ENCODE data around the gene TBC1D9.
"Not testable (repeated sequence)": the region's sequence is repeated elsewhere in the genome, so short reads cannot be mapped to it uniquely, and the experiment has no call there.

The TBC1D9 gene

DNA sequence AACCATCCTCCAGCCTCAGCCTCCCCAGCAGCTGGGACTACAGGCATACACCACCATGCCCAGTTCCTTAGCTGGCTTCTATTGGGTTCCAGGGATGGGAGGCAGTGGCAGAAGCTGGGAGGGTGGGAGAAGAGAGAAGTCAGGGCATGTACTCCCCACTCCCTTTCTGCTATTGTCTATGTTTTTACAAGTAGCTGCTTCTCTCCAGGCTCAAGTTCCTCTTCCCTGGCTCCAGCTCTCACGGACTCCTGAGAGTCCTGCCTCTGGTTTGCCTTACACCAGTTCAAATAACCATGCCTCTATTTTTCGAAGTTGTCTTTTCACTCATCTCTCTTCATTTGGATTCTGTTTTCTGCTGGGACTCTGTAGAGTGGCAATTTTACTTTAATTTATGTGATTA, 2.9 kb downstream of the TBC1D9 start:
- DNase-seq (ENCODE audit: low read depth) = no peak

DNA sequence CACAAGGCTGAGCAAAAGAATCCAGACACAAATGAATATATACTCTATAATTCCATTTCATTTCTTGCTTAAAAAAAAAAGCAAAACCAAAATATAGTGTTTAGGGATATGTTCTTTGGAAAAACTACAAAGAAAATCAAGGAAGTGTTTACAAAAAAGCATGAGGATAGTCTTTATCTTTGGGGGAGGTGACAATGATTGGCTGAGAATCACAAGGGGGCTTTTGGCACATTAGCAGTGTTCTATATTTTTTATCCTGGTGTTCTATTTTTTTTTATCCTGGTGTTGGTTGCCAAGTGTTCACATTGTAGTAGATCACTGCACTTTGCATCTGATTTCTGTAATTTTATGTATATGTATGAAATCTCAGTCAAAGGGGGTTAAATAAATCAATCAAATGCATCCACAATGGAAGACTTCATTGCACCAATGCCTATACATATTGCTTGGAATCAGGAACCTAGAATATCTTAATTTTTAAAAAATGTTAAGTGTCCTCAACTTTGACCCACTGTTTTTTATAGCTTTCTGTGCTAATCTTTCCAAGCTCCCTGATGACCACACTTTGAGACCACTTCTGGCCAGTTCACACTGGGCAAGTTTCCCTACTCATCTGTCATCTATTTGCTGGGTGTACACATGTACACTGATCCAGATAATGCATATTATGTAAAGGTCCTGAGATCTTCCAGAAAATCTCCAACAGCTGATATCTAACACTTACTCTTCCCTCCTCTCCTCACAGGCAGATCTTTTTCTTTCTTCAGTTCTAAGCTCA, 3.7 kb downstream of the TBC1D9 start:
- no peak for DNase-seq (ENCODE audit: low read depth)

DNA sequence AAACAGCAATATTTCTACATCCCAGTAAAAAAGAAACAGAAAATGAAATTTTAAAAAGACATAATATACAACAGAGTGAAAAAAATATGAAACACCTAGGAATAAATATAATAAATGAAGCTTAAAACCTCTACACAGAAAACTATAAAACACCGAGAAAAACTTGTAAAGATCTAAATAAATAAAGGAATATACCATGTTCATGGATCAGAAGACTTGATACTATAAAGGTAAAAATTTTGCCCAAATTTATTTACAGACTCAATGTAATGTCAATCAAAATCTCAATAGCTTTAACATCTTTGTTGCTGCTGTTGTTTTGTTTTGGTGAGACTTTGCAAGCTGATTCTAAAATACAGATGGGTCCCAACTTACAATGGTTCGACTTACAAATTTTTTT, 5.7 kb downstream of the TBC1D9 start:
- DNase-seq (ENCODE audit: low read depth) = no peak

DNA sequence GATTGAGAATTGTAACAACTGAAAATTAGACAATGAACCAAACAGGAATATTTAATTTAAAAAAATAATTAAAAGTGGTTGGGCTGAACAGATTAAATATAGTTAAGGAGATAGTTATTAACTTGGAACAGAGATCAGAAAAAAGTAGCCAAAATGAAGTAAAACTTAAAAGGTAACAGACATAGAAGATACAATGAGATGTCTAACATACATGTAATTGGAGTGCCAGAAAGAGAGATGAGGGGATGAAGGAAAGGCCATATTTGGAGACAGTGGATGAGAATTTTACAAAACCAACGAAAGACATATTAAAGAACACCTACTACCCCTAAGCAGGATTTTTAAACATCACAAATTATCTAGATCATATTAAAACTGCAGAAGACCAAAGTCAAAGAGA, 8.0 kb downstream of the TBC1D9 start:
- no peak for DNase-seq (ENCODE audit: low read depth)

DNA sequence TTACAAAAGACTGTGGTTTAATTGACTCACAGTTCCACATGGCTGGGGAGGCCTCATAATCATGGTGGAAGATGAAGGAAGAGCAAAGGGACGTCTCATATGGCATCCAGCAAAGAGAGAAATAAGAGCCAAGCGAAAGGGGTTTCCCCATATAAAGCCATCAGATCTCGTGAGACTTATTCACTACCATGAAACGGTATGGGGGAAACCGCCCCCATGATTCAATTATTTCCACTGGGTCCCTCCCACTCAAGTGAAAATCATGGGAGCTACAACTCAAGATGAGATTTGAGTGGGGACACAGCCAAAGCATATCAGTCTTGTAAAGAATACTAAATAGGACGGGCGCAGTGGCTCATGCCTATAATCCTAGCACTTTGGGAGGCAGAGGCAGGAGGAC, 9.6 kb downstream of the TBC1D9 start:
- not testable (repeated sequence) for DNase-seq (ENCODE audit: low read depth)

DNA sequence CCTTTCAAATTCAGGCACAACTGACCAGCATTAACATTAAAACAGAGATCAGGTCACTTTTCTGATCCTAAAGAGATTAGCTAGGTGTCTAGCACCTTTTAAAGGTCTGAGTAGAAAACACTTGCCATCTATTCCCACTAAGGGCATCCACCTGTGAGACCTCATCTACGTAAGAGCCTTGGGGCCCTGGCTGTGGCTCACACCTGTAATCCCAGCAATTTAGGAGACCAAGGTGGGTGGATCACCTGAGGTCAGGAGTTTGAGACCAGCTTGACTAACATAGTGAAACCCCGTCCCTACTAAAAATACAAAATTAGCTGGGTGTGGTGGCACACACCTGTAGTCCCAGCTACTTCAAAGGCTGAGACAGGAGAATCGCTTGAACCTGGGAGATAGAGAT, 11.8 kb downstream of the TBC1D9 start:
- DNase-seq (ENCODE audit: low read depth) = no peak

DNA sequence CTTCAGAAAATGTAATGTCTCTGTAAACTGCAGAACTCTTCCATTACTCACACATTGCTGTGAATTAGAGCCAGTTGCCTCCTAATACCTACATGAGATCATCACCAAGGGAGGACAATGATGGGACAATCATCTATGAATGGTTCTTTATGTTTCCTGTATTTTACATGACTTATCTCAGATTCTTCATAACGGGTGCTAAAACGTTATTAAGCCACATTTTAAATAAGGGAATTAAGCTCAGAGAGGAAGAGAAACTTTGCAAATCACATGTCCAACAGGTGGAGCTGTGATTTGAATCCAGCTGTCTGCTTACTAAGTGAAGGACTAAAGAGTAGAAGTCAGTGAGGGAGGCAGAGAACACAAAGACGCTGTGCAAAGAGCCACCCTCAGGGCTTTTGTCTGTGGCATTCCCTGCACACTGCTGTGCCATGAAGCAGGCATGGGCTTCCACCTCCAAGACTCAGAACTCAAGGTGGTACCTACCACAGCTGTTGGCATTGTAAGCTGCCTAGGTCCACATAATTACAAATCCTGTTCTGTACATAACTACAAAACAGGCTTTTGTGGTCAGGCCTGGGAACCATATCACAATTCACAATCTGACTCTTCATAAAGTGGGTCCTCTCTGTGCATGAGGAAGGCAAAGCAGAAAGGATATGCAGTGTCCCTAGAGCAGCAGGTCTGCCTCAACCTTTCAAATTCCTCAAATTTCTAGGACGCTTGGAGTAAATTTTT, 12.8 kb downstream of the TBC1D9 start:
- peak; percentile 37 for DNase-seq (ENCODE audit: low read depth)

DNA sequence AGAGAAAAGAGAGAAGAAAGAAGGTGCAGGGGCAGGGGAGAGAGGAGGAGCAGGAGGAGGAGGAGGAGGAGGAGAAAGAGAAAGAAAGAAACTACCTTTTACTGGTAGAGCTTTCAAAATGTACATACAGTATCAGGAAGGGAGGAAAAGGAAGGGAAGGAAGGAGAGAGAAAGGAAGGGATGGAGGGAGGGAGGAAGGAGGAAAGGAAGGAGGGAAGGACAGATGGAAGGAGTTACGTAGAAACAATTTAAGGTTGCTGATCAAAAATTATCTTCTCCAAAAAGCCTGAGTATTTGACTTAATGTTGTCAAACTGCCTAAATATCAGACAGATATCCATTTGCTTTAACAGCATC, 13.4 kb downstream of the TBC1D9 start:
- no peak for DNase-seq (ENCODE audit: low read depth)

DNA sequence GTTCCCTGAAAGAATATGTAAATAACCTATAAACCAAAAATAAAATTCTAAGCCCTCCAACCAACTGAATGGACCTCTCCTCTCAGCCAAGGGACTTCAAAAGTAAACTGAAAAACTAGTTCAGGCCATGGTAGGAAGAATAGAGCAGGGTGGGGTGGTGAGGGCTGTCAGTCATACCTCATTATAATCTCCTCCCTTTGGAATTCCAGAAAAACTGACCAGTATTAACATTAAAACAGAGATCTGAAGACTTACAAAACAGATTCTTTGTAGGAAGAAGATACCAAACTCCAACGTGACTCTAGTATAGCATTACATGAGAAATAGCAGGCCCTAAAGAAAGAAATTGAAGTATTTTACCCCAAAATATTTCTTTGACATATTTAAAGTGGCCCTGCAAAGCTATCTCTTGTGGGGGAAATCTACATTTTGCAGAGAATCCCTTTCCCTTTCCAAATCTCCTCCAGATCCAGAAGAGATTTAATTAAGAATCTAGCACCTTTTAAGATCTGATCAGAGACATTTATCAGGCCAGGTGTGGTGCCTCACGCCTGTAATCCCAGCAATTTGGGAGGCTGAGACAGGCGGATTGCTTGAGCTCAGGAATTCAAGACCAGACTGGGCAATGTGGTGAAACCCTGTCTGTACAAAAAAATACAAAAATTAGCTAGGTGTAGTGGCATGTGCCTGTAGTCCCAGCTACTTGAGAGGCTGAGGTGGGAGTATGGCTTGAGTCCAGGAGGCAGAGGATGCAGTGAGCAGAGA, 15.1 kb downstream of the TBC1D9 start:
- no peak for DNase-seq (ENCODE audit: low read depth)

DNA sequence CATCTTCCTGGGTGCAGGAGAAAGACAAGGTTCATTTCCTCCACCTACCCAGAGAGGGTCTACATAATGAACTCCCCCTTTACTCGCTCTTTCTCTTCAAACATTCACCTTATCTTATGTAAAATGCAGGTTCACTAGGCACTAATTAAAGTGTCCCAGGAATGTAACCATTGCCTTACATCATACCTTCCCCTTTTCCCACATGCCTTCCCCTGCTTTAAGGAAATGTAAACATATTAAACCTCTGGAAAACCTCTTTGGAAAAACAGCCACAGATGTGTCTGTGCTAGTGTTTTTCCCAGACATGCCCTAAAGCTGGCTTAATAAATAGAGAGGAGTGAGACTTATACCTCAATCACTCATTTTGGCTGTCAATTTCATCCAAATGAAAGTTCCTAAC, 15.8 kb downstream of the TBC1D9 start:
- no peak for DNase-seq (ENCODE audit: low read depth)

DNA sequence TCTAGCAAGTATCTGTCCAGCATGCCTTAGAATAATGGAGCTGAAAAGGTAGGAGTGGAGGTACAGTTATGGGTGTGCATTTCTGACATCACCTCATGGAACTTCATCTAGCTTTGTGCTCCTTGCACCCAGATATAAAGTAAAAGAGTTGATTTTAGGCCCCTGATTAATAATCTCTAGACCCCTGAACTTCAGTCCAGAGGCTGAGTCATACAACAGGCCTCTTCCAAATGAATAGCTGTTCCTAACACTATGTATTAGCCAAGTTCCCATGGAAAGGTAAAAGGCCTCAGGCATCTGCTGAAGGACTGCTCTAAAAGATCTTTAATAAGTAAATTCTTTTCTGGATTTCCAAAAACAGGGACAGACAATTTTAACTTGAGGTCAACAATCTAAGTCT, 16.2 kb downstream of the TBC1D9 start:
- DNase-seq (ENCODE audit: low read depth) = no peak

DNA sequence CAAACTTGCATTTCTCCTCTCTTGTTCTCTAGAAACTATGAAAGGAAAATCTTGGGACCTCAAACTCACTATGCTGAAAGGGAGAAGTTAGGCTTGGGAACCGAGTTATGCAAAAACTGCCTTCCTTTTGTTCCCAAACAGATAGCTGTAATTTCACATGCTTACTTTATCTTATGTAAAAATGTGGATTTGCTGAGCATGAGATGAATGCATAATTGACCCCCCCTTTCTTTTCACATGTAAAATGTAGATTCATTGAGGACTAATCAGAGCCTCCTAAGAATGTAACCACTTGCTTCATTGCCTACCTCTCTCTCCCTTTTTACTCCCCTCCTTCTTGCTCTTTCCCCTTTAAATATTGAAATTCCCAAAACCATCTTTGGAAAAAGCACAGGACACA, 18.0 kb downstream of the TBC1D9 start:
- no peak for DNase-seq (ENCODE audit: low read depth)

DNA sequence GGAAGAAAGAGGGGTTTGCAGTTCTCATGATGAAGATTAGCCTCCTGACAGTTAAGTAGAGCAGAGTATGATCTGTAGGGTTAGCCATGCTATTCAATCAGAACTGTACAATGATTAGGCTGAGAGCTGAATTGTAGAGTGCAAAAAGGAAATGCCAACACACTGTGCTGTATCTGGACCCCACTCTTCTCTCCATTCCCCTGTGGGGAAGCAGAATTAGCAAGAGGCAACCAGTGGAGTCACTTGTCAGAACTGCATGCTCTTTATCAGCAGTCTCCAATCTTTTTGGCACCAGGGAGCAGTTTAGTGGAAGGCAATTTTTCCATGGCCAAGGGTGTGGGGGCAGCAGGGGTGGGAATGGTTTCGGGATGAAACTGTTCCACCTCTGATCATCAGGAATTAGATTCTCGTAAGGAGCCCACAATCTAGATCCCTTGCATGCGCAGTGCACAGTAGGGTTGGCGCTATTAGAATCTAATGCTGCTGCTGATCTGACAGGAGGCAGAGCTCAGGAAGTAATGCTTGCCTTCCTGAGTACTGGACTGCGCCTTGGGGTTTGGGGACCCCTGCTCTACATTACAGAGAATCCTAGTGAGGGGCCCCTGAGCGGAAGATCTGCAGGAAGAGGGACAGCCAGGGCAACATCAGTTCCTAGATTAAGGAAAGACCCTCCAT, 19.4 kb downstream of the TBC1D9 start:
- no peak for DNase-seq (ENCODE audit: low read depth)

DNA sequence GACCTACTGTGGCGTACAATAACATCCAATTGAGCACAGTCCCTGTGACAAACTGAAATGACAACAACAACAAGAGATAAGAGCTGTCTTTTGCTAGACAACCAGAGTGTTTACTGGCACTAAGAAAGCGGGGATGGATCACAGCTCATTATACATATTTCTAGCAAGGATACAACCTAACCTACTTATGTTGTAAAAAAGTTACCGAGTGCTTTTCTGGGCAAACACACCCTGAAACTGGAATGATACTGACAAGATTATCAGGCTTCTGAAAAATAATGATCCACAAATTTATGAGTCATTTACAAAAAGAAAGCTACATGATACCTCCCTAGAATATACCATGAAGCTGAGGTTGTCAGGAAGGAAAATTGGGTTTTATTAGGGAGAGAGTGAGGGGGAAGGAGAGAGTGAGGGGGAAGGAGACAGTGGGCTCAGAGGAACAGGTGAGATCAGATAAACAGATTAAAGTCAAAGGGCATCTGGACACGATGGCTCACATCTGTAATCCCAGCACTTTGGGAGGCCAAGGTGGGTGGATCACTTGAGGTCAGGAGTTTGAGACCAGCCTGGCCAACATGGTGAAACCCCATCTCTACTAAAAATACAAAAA, 20.3 kb downstream of the TBC1D9 start:
- DNase-seq (ENCODE audit: low read depth) = no peak

DNA sequence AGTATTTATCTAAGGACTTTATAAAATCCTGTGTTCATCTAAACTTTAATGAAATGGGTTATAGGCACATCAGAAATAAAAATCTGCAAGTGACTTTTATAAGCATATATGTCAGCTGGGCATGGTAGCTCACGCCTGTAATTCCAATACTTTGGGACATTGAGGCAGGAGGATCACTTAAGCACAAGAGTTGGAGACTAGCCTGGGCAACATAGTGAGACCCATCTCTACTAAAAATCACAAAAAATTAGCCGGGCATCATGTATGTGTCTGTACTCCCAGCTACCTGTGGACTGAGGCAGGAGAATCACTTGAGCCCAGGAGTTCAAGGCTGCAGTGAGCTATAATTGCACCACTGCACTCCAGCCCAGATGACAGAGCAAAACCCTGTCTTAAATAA, 20.9 kb downstream of the TBC1D9 start:
- DNase-seq (ENCODE audit: low read depth) = no peak

DNA sequence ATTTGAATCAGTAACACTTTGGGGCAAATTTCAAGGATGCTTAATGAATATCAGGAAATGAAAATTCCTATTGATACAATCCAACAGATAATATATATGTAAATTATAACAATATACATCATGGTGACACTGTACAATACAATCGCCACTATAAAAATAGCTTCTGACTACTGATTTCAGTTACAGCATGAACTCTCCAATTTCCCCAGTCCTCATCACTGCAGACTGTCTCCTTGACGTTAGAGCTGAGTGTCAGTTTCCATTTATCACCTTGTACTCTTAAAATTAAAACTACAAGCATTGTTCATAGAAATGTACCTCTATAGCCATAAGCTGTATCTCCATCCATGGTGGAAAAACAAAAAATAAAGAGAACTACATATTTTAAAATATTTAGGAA, 23.4 kb downstream of the TBC1D9 start:
- no peak for DNase-seq (ENCODE audit: low read depth)

DNA sequence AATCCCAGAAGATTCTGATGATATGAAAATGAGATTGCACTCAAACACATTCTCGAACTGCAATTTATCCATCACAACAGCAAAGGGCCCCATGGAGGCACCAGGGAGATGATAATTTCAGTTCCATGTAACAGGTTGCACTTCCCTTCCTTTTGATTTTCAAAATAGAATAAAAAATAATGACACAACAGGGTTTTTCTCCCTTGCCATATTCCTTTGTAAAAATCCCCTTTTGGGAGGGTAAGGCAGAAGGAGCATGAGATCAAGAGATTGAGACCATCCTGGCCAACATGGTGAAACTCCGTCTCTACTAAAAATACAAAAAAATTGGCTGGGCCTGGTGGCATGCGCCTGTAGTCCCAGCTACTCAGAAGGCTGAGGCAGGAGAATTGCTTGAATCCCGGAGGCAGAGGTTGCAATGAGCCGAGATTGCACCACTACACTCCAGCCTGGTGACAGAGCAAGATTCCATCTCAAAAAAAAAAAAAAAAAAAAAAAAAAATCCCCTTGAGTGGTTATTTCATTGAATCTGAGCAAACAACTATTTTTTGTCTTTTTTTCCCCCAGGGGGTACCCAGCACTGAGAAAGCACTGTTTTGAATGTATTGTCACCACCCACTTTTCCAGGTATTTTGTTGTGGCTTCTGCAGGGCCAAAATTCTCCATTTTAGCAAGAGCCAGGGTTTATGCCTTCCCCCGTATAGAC, 26.7 kb downstream of the TBC1D9 start:
- DNase-seq (ENCODE audit: low read depth) = no peak

DNA sequence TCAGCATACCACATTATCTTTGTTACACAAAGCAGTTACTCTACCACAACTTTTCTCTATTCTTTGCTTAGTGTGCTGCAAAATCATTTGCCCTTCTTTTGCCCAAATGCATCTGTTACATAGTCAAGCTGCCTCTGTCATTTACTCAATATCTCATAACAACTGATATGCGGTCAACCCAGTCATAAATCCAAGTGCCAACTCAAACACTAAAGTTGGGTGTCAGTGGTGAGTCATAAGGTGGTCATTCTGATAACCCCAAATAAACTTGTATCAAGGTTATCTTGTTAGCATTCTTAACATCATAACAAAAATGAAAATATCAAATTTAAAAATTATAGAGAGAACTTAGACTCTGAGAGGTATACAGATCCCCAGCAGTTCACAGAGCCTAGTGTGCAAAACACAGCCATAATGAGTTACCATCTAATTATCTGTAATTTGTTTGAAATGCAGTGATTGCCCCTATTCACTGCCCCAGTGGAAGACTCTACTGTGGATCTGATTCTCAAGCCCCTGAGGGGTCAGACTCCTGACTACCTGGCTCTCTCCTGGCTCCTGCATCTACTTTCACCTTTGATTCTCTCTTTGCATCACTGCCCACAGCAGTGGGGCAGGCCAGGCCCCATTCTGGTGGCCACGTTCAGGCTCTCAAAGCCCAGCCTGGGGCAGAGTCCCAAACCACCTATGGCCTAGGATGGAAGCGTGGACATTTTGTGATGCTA, 29.2 kb downstream of the TBC1D9 start:
- DNase-seq (ENCODE audit: low read depth) = peak; percentile 59

DNA sequence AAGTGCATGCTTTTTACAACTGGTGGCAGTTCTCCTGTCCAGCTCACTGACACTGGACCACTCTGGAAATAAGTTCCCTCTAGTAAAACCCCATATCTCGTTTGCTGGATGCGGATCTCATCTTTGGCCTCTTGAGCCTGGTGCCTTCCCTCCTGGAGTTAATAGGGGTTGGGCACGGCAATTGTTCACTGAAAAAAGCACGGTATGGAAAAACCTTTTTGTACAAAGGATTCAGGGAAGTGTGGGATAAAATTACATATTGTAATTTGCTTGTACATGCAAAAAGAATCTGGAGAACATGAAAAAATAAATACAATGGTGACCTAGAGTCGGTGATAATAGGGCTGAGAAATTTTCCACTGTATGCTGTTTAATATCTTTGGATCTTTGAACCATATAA, 30.6 kb downstream of the TBC1D9 start:
- no peak for DNase-seq (ENCODE audit: low read depth)

DNA sequence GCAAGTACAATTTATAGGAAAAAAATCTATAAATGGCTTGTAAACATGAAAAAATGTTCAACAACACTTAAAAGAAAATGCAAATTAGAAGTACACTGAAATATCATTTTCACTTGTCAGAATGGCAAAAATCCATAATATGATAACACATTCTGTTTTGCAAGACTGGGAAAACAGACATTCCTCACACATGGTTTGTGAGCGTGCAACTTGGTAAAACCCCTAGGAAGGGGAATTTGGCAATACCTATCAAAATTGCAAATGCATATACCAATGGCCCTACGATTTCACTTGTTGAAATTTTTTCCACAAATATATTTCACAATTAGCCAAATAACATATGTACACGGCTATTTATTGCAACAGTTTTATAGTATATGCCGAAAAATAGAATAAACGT, 31.4 kb downstream of the TBC1D9 start:
- peak; percentile 56 for DNase-seq (ENCODE audit: low read depth)
